PFSK-1 (cell line): ENCODE results near the gene SMTNL1.

Source experiments
- FOXP2 ChIP-seq: optimal IDR thresholded peaks from 2 replicates; pipeline ENCODE3; 2011; ENCODE audit warnings: borderline replicate concordance, control low read depth, inconsistent platforms; ENCODE audit not compliant: insufficient read depth; ENCODE audit errors: extremely low read length, extremely low read depth
- POLR2AphosphoS5 ChIP-seq: IDR thresholded peaks from 2 replicates; pipeline ENCODE4 v1.6.1; 2012; ENCODE audit warnings: low read depth, mild to moderate bottlenecking, control low read depth, low read length, moderate library complexity
- REST ChIP-seq, 2 experiments: IDR thresholded peaks; 2 replicates each; pipeline versions ENCODE4 v1.6.1 to v1.8.0; 2011 to 2012; ENCODE audit warnings: low read depth in 2 of 2, low read length in 2 of 2, control low read depth in 1 of 2, inconsistent platforms in 1 of 2, mild to moderate bottlenecking in 1 of 2, moderate library complexity in 1 of 2; ENCODE audit not compliant: insufficient read depth in 1 of 2
- SIN3A ChIP-seq: IDR thresholded peaks from 2 replicates; pipeline ENCODE4 v1.6.1; 2012; ENCODE audit warnings: mild to moderate bottlenecking, low read length, moderate library complexity, borderline replicate concordance; ENCODE audit not compliant: insufficient read depth
- TAF1 ChIP-seq: IDR thresholded peaks from 2 replicates; pipeline ENCODE4 v1.6.1; 2012; ENCODE audit warnings: low read length, control low read depth, borderline replicate concordance; ENCODE audit not compliant: insufficient read depth

Gene SMTNL1

GRCh38 chr11:57588046-57588710 lies 50.8 kb downstream of the SMTNL1 start:
- TF ChIP-seq TAF1: no peak
- TF ChIP-seq POLR2AphosphoS5: no peak
- no peak for TF ChIP-seq REST (IDR thresholded peaks at IDR 0.05; ENCODE audit: insufficient read depth in 1 of 2, low read depth in 2 of 2, low read length in 2 of 2)
- no peak for TF ChIP-seq FOXP2
- TF ChIP-seq SIN3A: no peak

- TF ChIP-seq POLR2AphosphoS5: no peak
These were observed 59.0 kb downstream of the SMTNL1 start for GRCh38 chr11:57596266-57596885.

GRCh38 chr11:57597461-57597915 lies 60.1 kb downstream of the SMTNL1 start, which contains the start of gene SERPING1:
TSS of gene SERPING1 (plus strand) at chr11:57597685. CDS start at chr11:57598271, 586 bp downstream.
- TF ChIP-seq TAF1 (no peak), SIN3A (no peak), REST (IDR thresholded peaks at IDR 0.05; ENCODE audit: insufficient read depth in 1 of 2, low read depth in 2 of 2, low read length in 2 of 2) (no peak), POLR2AphosphoS5 (no peak), FOXP2 (no peak)

- TF ChIP-seq TAF1 (no peak), REST (IDR thresholded peaks at IDR 0.05; ENCODE audit: insufficient read depth in 1 of 2, low read depth in 2 of 2, low read length in 2 of 2) (no peak), SIN3A (no peak), POLR2AphosphoS5 (no peak)
These were observed 60.8 kb downstream of the SMTNL1 start for GRCh38 chr11:57597916-57598830.

- TF ChIP-seq POLR2AphosphoS5 (no peak), FOXP2 (no peak), TAF1 (no peak), SIN3A (no peak), REST (IDR thresholded peaks at IDR 0.05; ENCODE audit: insufficient read depth in 1 of 2, low read depth in 2 of 2, low read length in 2 of 2) (no peak)
These were observed 61.4 kb downstream of the SMTNL1 start for GRCh38 chr11:57598831-57599155.
